ENCODE data around the gene COA1. TPM values are rescaled to one million over a fixed set of nuclear protein-coding genes. Genes with fewer than 3 reads are reported as not detected.

COA1 gene
- total and polyA plus RNA-seq, 2 donors (not counting 3 experiments of a cell fraction or from before 2014, with no cell fraction given) = 38.1 to 55.1 TPM

GRCh38 chr7:43747328-43748105 lies 18.2 kb upstream of the COA1 start:
- POLR2A ChIA-PET = no interaction called here
- DNase-seq (ENCODE audit: low read depth, low spot score) = no peak
- TF ChIP-seq POLR2A (IDR thresholded peaks at IDR 0.05; ENCODE audit: low read depth, low read length) (no peak), POLR2AphosphoS5 (IDR thresholded peaks at IDR 0.05; ENCODE audit: insufficient read depth, low read depth, low read length) (no peak), GATA2 (IDR thresholded peaks at IDR 0.05; ENCODE audit: insufficient read depth, insufficient read length, low read depth, low read length) (no peak), MYC (IDR thresholded peaks at IDR 0.05; ENCODE audit: low read depth, low read length) (no peak), MAX (IDR thresholded peaks at IDR 0.05; ENCODE audit: insufficient read depth, insufficient read length) (no peak), FOS (IDR thresholded peaks at IDR 0.05; ENCODE audit: borderline replicate concordance, insufficient read depth, low read length) (no peak), CTCF (IDR thresholded peaks at IDR 0.05; ENCODE audit: extremely low read depth in 1 of 2, insufficient read depth in 1 of 2, low read depth in 1 of 2, low read length in 2 of 2) (no peak)

More at GRCh38 chr7:43747328-43748105, 18.2 kb upstream of the COA1 start:
- H3K27me3 ChIP-seq (ENCODE audit: control insufficient read depth in 2 of 2, insufficient read depth in 2 of 2, low read length in 2 of 2) = peaks cover 2 to 8% of the 10 kb centered on the region in 2 experiments
- intact Hi-C loops (cut with micrococcal nuclease) = no loop called here
- H3K79me2 ChIP-seq (ENCODE audit: control insufficient read depth, insufficient read depth, low read length) = no peaks in the 10 kb centered on the region
- H3K4me2 ChIP-seq (ENCODE audit: insufficient read depth, low read length) = no peak overlapping the region
- no peaks in the 10 kb centered on the region for H3K4me1 ChIP-seq (ENCODE audit: control insufficient read depth, extremely low read depth, insufficient read depth, low read length)
- H3K9me1 ChIP-seq (replicated peaks; ENCODE audit: control insufficient read depth, extremely low read depth, insufficient read depth, low read length) = no peaks in the 10 kb centered on the region
- no peak overlapping the region for H2AFZ ChIP-seq (ENCODE audit: low read depth, low read length)
- no peak overlapping the region for H3K27ac ChIP-seq (ENCODE audit: insufficient read depth, low read depth, low read length)
- no peak for FAIRE-seq
- H4K20me1 ChIP-seq (replicated peaks; ENCODE audit: control insufficient read depth, extremely low read depth, insufficient read depth, low read length) = no peaks in the 10 kb centered on the region
- H3K9me3 ChIP-seq (replicated peaks; ENCODE audit: control insufficient read depth, insufficient read depth, low read length) = no peaks in the 10 kb centered on the region
- H3K36me3 ChIP-seq (ENCODE audit: control insufficient read depth in 2 of 2, extremely low read depth in 1 of 2, insufficient read depth in 2 of 2, low read length in 2 of 2) = no peaks in the 10 kb centered on the region
- CTCF ChIA-PET = interaction anchor here (1.2 kb wide), 1 partner anchor 16 kb away, joined by 3 read pairs; no protein-coding TSS in a partner anchor
- dilution Hi-C loops (cut with MboI; ENCODE audit: extremely low pct_ligation_motif_present, low sequenced_read_pairs) = no loop called here
- BruUV-seq (replicated peaks) = no TSS peak
- H3K4me3 ChIP-seq (replicated peaks in 1 of 3; ENCODE audit: insufficient read depth in 1 of 3, low read depth in 1 of 3, low read length in 3 of 3) = no peak overlapping the region
- H3K9ac ChIP-seq (replicated peaks; ENCODE audit: extremely low read depth, insufficient read depth, low read length) = no peak overlapping the region
